Thyroid gland (tissue), 4 donors: ENCODE measurements around the gene OR10J5. TPM values are rescaled to one million over a fixed set of nuclear protein-coding genes. Genes with fewer than 3 reads are reported as not detected.
"Not testable (repeated sequence)": the region's sequence is repeated elsewhere in the genome, so short reads cannot be mapped to it uniquely, and the experiment has no call there.

ENCODE experiments used
- DNase-seq, 2 donors: peaks; one replicate each; pipeline ENCODE4 v3.0.0-alpha.2; 2019
- H3K27ac ChIP-seq, 3 donors: fragments of 200-600 bp; sonication (generic); 1 replicate in 2 of 3; 2 replicates in 1 of 3; pipeline ENCODE4 v1.5.1; 2016 to 2019; ENCODE audit warnings: mild to moderate bottlenecking in 1 of 3, moderate library complexity in 1 of 3
- H3K27me3 ChIP-seq: fragments of 200-600 bp; sonication (generic); one replicate; pipeline ENCODE4 v1.5.1; 2019
- H3K36me3 ChIP-seq, 2 donors: fragments of 200-600 bp; sonication (generic); one replicate each; pipeline ENCODE4 v1.5.1; 2016 to 2019
- H3K4me1 ChIP-seq, 2 donors: fragments of 200-600 bp; sonication (generic); one replicate each; pipeline ENCODE4 v1.5.1; 2017 to 2019
- H3K4me3 ChIP-seq, 3 donors: fragments of 200-600 bp; sonication (generic); replicated peaks in 1 of 3; 1 replicate in 2 of 3; 2 replicates in 1 of 3; pipeline ENCODE4 v1.5.1; 2016; ENCODE audit warnings: mild to moderate bottlenecking in 1 of 3
- H3K9me3 ChIP-seq: fragments of 200-600 bp; sonication (generic); one replicate; pipeline ENCODE4 v1.5.1; 2017
- CTCF ChIP-seq, 6 experiments: fragments of 200-600 bp in 3 of 6; fragments of 450-650 bp in 3 of 6; sonication (generic) in 3 of 6; IDR thresholded peaks; one replicate each; pipeline ENCODE4 v1.5.1; 2016 to 2019; ENCODE audit warnings: antibody characterized with exemption in 6 of 6, mild to moderate bottlenecking in 2 of 6, inconsistent platforms in 1 of 6, moderate library complexity in 1 of 6
- POLR2A ChIP-seq, 2 donors: fragments of 450-650 bp; IDR thresholded peaks; one replicate each; pipeline ENCODE4 v1.6.1; 2017; ENCODE audit warnings: antibody characterized with exemption in 2 of 2, mild to moderate bottlenecking in 2 of 2, moderate library complexity in 1 of 2
- WGBS, 2 donors: methylation state at CpG; one replicate each; pipeline ENCODE4 v1.1.5; 2017; 5-methylcytosine and 5-hydroxymethylcytosine counted together
- intact Hi-C: fragments of 100-400 bp; cut with DNase I; formaldehyde crosslinking; loops from one replicate; pipeline ENCODE4 v1.15.1; 2023
- total RNA-seq, 4 donors: library from RNA; depleted of rRNA; stranded (reverse); fragments of >200 nt; gene quantifications; one replicate each; pipeline ENCODE4 v1.2.3, GENCODE V29; 2016

Gene OR10J5
- total RNA-seq, 4 donors from 2014 or later, result not detected

- H3K4me1 ChIP-seq, result no peaks in the 10 kb centered on the region
- DNase-seq, result no peak
- intact Hi-C loops, result no loop called here
- no peak overlapping the region for H3K4me3 ChIP-seq
- no peak overlapping the region for H3K27ac ChIP-seq
- H3K36me3 ChIP-seq, result no peaks in the 10 kb centered on the region
- no peaks in the 10 kb centered on the region for H3K27me3 ChIP-seq
- no peak for TF ChIP-seq CTCF (IDR thresholded peaks at IDR 0.05)
- TF ChIP-seq POLR2A (IDR thresholded peaks at IDR 0.05), result no peak
- no peaks in the 10 kb centered on the region for H3K9me3 ChIP-seq
These were observed 26.2 kb downstream of the OR10J5 start for GRCh38 chr1:159509440-159510228.

GRCh38 chr1:159508951-159509350, 26.9 kb downstream of the OR10J5 start:
- DNase-seq, result no peak
- 61 to 65% methylated on average over 4 of the region's 4 CpGs for WGBS, 2 donors
- TF ChIP-seq POLR2A (IDR thresholded peaks at IDR 0.05) (no peak), CTCF (IDR thresholded peaks at IDR 0.05) (no peak)
- H3K4me3 ChIP-seq, result no peak overlapping the region
- no peaks in the 10 kb centered on the region for H3K4me1 ChIP-seq
- H3K9me3 ChIP-seq, result no peaks in the 10 kb centered on the region
- H3K36me3 ChIP-seq, result no peaks in the 10 kb centered on the region
- H3K27ac ChIP-seq, result no peak overlapping the region
- H3K27me3 ChIP-seq, result no peaks in the 10 kb centered on the region
- intact Hi-C loops, result no loop called here

GRCh38 chr1:159505676-159506075, 30.1 kb downstream of the OR10J5 start:
- no peaks in the 10 kb centered on the region for H3K9me3 ChIP-seq
- no peak for DNase-seq
- no peak overlapping the region for H3K27ac ChIP-seq
- H3K27me3 ChIP-seq, result no peaks in the 10 kb centered on the region
- TF ChIP-seq POLR2A (IDR thresholded peaks at IDR 0.05), result no peak
- no peak for TF ChIP-seq CTCF (IDR thresholded peaks at IDR 0.05)
- no peaks in the 10 kb centered on the region for H3K36me3 ChIP-seq
- H3K4me3 ChIP-seq, result no peak overlapping the region
- intact Hi-C loops, result no loop called here
- no peaks in the 10 kb centered on the region for H3K4me1 ChIP-seq

- Histone ChIP-seq H3K27ac (no peak overlapping the region), H3K9me3 (no peaks in the 10 kb centered on the region), H3K4me1 (no peaks in the 10 kb centered on the region), H3K27me3 (no peaks in the 10 kb centered on the region), H3K4me3 (no peak overlapping the region), H3K36me3 (no peaks in the 10 kb centered on the region)
- intact Hi-C loops, result no loop called here
- TF ChIP-seq POLR2A (IDR thresholded peaks at IDR 0.05), result no peak
- WGBS, 2 donors, result 67 to 78% methylated on average over 1 of the region's 1 CpG
- no peak for DNase-seq
These were observed 34.7 kb downstream of the OR10J5 start for GRCh38 chr1:159501082-159501481.

GRCh38 chr1:159494513-159495210, 41.1 kb downstream of the OR10J5 start:
- WGBS, 2 donors, result 83 to 92% methylated on average over 7 to 15 of the region's 33 CpGs
- DNase-seq, intact Hi-C loops: not testable (repeated sequence)

GRCh38 chr1:159493354-159493753, 42.5 kb downstream of the OR10J5 start:
- intact Hi-C loops, result no loop called here
- Histone ChIP-seq H3K27me3 (no peaks in the 10 kb centered on the region), H3K4me3 (no peak overlapping the region), H3K9me3 (no peaks in the 10 kb centered on the region), H3K27ac (no peak overlapping the region), H3K36me3 (no peaks in the 10 kb centered on the region), H3K4me1 (no peaks in the 10 kb centered on the region)
- 81 to 86% methylated on average over 11 of the region's 11 CpGs for WGBS, 2 donors
- no peak for DNase-seq
- TF ChIP-seq POLR2A (IDR thresholded peaks at IDR 0.05), result no peak
- TF ChIP-seq CTCF (IDR thresholded peaks at IDR 0.05), result no peak

More at GRCh38 chr1:159494513-159495210, 41.1 kb downstream of the OR10J5 start:
- H3K36me3 ChIP-seq, H3K4me3 ChIP-seq, H3K27me3 ChIP-seq, H3K4me1 ChIP-seq, H3K9me3 ChIP-seq, H3K27ac ChIP-seq: not testable (repeated sequence)
